Activated CD4-positive, alpha-beta T cell treated with anti-CD3 and anti-CD28 coated beads for 24 hours (primary cell): Measurements from ENCODE around the gene VPS26C.
"Not testable (repeated sequence)": the region's sequence is repeated elsewhere in the genome, so short reads cannot be mapped to it uniquely, and the experiment has no call there.

Experiments used
- DNase-seq, 2 donors: peaks; one replicate each; pipeline ENCODE4 v3.0.0-alpha.2; 2020; ENCODE audit warnings: low read depth in 2 of 2

The VPS26C gene

DNA sequence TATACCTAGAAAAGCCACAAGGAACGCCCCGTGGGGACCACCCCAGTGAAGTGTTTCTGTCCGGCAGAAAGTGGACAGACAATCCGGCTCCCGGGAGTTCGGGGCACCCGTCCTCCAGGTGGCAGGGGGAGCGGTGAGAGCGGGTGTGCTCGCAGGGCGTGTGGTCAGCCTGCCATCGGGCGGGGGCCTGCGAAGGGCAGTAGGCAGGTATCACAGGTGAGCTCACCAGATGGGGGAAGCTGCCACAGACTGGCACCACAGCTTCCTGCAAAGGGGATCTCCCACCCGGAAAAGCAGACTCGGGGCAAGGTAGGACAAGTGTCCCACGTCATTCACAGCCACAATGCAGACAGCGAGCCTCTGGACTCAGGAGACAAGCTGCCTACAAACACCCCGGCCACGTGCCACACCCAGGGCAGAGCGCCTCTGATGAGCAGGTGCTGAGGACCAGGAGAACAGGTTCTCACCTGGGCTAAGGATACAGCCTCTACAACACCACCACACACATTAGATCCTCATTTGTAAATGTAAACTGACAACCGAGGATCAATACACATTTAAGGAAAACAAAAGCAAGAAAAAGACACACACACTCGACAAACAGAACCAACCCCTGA is 36.4 kb downstream of the VPS26C start:
- DNase-seq: no peak

DNA sequence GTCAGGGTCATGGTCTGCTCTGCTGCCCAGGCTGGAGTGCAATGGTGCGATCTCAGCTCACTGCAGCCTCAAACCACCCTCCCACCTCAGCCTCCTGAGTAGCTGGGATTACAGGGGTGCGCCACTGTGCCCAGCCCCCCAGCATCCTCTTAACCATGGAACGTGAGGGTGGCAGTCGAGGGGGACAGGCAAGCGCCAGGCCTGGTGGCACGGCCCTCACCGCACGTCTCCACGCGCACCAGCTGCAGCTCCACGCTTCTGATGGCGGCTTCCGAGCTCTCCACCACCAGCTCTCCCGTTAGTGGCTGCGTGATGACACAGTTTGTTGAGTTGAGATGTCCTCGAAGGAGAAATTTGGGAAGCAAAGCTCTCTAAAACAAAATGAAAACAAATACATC is 39.1 kb downstream of the VPS26C start:
- DNase-seq: no peak

DNA sequence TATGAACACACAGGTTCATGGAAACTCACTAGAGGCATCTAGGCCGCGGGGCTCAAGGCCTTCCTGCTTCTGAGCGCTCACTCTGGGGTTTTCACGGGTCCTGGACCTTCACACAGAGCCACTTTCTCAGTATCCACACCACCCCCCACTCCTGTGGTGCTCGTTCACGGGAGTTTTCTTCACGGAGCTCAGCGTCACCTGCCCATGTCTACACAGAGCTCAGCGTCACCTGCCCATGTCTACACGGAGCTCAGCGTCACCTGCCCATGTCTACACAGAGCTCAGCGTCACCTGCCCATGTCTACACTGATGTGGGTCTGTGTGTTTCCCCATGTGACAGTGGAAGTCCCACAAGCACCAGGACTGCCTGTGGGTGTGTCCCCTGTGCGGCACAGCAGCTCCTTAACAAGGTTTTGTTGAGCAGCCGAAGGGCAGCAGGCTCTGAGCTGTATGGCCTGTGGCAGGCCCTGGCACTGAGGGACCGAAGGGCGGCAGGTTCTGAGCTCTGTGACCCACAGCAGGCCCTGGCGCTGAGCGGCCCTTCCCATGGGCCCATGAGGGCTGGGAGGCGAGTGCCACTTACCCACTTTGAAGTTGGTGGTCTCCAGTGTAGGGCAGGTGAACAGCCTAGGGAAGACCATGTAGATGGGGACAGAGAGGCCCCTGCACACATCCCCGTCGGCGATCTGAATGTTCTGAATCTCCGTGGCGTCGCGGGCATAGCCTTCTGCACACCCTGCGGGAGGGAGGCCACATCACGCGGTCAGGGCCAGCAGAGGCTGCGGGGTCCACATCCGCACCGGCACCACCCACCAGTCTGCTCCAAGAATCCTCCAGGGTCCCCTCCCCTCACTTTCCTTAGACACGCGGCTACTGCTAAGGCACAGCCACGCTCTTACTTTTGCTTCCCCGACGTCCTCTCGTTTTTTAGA is 39.8 kb downstream of the VPS26C start:
- DNase-seq: no peak

DNA sequence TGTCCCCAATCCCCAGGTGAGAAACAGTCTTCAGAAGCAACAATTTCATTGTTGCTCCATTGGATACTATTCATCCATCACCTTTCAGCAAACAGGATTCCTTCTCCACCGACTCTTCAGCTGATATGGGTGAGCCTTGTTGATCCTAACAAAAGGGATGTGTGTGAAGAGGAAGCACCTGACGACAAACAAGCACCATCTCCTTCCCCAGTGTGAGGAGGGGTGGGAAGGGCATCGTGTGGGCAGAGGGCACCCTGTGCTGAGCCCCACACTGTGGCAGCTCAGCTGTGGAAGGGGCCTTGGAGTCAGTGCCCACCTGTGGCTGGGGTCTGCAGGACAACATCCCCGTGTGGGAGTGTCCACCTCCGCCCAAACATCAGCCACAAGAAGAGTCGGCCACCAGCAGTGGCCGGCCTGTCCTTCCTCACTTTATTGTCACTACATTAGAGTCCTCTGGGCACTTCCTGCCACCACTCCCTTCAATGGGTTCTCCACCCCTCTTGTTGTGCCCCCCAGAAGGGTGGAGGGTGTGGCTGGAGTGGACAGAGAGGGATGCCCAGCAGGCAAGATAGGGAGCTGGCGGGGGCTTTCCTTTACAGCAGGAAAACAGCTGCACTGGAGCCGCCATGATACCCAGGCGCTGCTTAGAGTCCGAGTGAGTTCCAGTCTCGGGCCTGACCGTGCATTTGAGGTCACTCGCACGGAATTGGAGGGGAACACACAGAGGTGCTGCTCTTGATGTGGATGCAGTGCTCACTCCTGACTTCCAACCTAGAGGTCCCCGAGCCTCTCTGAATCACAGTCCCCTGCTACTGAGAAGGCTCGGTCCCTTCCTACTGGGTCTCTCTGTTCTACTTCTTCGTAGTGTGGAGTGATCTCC is 40.9 kb downstream of the VPS26C start:
- no peak for DNase-seq

DNA sequence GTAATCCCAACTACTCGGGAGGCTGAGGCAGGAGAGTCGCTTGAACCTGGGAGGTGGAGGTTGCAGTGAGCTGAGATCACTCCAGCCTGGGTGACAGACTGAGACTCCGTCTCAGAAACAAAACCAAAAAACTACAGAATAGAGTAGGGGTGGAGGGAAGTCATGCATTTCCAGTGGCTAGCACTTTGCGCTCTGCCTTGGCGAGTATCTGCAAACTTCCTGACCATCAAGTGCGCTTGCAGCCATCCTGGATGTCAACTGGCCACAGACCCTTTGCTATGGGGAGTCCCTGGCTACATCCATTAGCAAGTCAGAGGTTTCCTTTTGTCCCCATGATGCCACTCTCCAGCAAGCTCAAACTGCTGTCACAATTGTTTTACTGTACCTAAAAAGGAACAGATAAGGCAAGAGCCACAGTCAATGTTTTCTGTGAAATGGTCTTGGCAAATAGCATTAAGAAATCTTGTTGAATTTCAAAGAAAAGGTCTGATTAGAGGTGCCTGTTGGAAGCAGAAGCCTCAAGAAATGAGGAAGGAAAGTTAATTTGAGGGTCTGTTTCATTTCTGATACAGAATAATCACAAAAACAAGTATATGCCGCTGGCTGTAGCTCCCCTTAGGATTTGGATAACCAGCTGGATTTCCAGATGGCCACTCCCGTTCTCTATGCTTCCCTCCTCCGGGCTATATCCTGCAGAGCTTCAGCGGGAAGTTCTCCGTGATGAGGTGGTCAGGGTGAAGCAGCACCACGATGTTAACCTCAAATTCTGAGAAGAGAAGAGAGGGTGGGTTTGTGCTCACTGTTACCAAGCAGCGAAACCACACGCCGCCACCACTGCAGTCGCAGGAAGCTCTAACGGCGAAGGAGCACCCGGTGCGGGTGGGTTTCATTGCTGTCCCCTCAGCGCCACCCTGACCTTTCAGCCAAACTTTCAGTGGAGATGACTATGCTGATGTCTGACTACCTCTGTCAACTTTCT is 42.0 kb downstream of the VPS26C start:
- DNase-seq: peak in 1 of 2 donors; percentile 36

DNA sequence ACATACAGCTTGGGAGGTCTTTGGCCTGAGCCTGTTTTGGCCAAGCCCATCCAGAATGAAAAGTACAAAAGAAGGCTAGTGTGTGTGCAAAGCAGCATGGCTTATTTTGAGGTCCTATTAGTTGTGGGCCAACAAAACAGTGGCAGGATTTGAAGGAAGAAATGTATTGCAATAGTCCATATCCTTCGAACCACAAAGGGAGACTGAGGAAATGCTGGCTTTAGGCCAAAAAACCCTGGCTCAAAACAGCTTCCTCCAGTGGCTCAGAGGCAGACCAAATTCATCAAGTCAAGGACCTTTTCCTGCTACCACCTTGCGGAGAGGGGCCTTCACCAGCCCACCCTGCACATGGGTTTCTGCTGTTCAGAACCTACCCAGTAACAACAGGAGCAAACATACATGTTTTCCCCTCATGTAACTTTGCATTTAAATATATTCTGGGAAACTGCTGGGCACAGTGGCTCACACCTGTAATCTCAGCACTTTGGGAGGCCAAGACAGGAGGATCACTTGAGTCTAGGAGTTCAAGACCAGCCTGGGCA is 43.3 kb downstream of the VPS26C start:
- no peak for DNase-seq

DNA sequence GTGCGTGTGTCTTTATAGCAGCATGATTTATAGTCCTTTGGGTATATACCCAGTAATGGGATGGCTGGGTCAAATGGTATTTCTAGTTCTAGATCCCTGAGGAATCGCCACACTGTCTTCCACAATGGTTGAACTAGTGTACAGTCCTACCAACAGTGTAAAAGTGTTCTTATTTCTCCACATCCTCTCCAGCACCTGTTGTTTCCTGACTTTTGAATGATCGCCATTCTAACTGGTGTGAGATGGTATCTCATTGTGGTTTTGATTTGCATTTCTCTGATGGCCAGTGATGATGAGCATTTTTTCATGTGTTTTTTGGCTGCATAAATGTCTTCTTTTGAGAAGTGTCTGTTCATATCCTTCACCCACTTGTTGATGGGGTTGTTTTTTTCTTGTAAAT is 44.9 kb downstream of the VPS26C start:
- DNase-seq: not testable (repeated sequence)

DNA sequence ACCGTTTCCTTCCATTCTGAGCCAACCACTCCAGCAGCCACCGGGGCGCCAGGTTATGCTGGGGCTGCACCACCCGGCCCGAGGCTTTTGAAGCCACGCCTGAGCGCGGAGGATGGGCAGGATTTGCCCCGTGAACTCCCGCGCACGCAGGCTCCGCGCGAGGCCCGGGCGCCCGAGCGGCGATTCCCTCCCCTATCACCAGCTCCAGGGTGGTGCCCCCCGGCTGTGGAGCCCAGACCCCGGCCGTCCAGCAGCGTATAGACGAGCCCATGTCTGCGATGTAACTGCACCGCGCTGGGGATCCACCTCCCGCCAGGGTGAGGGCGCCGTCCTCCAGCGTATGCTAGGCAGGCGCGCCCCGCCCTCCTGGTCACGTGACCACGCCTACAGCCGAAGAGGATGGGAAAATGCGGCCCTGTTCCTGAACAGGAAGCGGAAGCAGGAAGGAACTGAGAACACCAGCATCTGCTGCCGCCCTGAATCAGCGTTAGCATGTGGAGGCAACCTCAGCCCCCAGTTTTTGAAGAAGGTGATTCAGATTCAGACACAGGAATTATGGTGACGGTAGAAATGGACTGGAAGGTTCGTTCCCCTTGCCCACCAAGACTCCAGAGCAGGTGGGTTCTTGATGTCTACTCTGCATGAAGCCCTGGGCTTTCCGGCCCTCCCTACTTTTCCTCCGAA is 46.0 kb downstream of the VPS26C start:
- peak; percentile 93 to 97 for DNase-seq

DNA sequence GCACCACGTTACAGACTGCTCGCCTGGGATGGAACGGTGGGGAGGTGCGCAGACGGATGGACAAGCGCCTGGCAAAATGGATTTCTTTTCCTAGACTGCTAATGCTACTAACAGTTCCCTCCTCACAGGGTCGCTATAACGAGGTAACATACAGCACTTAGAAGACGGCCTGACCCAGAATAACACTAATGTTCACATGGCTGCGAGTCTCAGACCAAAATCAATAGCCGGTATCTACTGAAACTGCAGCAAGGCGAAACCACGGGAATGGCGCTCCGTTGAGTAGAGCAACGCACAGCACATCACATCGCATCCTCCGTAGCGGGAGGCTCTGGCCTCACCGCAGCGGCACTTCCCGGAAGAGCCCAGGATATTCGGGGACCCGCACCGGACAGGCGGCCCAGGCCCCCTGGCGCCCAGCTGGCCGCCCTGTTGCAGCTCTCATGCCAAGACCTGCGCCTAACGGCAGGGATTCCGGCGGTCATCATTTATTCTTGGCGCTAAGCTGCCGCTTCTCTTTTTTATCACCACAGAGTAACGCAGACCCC is 46.6 kb downstream of the VPS26C start:
- DNase-seq: no peak

DNA sequence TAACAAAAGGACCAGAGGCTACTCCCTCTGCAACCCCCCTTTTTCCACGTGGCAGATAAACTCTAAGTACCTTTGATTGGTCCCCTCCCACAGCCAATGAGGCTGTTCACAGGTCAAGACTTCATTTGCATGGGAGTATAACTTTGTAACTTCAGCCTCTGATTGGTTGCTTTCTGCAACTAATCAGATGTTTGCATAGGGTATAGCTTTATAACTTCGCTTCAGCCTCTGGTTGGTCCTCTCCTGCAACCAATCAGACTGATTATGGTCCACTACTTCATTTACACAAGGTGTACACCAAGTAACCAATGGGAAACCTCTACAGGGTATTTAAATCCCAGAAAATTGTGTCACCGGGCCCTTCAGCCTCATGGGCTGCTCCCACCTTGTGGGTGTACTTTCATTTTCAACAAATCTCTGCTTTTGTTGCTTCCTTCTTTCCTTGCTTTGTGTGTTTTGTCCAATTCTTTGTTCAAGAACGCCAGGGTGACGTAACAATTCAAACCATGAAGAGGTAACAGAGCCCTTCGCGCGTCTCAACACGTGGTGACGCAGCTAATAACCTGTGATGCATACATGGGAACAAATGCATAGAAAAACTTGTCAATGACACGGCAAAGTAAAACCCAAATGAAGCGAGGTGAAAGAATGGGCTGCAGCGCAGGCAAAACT is 47.2 kb downstream of the VPS26C start:
- DNase-seq: no peak

DNA sequence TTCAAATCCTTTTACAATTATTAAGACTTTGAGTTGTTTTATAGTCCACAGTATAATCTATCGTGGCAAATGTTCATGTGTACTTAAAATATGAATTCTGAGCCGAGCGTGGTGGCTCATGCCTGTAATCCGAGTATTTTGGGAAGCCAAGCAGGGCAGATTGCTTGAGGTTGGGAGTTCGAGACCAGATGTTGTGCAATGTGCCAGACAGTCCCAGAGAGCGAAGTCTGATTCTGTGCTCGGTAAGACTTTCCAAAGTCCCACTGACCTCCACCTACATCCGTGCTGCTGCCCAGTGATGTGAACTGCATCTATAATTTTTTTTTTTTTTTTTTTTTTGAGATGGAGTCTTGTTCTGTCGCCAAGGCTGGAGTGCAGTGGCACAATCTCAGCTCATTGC is 52.2 kb downstream of the VPS26C start:
- no peak for DNase-seq

DNA sequence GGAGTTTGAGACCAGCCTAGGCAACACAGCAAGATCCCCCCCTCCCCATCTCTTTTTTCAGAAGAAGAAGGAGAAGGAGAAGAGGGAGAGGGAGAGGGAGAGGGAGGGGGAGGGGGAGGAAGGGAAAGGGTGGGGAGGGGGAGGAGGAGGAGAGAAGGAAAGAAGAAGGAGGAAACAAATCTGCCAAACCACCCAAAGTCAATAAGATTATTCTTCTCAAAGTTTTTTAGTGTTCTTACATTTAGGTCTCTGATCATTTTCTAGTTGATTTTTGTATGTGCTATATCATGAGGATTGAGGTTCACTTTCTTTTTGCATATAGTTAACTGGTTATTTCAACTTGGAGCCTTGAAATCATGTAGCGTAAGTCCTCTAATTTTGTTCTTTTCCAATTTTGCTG is 56.3 kb downstream of the VPS26C start:
- no peak for DNase-seq

DNA sequence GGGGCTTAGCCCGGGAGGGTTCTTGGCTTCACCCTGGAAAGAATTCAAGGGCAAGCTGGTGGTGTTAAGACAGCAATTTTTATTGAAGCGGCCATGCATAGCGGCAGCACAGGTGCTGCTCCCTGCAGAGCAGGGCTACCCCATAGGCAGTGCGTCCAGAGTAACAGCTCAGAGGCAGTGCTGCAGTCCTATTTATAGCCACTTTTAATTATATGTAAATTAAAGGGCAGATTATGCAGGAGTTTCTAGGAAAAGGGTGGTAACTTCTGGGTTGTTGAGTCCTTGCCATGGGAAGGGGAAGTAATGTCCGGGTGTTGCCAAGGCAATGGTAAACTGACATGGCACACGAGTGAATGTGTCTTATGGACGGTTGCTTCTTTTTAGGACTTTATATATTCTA is 57.0 kb downstream of the VPS26C start:
- no peak for DNase-seq

DNA sequence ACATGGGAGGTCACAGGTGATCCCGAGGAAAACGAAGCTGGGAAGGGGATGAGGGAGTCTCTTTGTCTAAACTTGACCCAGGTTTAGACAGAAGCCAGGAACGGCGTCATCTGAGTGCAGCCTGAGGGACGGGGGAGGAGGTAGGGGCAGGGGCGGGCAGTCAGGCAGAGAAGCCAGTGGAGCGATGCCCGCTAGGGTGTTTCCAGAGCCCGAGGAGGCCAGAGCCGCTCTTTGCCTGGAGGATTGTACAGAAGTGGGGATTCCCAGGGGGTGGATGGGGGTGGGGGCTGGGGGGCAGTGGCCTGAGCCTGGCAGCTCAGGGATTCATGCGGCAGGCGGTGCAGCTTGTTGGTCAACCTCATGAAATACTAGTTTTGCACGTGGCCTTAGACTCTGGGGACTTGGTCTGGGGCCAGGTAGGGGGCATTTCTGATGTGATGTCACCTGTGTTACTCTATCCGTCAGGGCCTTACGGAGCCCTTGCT is 58.4 kb downstream of the VPS26C start:
- no peak for DNase-seq

DNA sequence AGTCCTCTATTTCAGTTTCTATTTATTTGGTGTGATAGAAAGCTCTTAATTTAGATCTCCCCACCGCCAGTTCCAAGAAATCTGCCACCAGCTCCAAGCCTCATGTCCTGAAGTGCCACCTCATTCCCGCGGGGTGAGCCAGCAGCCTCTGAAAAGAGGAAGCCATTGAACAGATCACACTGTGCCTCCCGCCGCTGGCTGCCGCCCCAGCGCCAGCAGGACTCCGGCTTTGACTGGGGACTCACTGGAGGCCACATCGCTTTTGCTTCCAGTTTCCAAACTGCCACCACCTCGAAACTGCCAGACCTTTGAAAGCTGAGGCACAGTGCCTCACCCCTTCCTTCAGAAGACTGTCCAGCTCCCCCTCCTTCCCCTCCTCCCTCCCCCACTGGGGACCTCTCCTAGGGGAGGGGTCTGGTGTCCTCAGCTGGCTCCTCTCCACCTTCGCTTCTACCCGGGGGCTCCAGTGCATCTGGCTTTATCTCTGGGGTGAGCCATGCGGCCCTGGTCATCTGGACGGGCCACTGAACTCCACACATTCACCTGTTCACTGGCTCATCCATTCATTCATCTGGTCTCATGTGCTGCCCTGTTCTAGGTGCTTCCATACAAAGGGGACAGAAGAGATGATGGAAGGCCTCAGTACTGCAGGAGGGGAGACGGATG is 58.9 kb downstream of the VPS26C start:
- DNase-seq: no peak

DNA sequence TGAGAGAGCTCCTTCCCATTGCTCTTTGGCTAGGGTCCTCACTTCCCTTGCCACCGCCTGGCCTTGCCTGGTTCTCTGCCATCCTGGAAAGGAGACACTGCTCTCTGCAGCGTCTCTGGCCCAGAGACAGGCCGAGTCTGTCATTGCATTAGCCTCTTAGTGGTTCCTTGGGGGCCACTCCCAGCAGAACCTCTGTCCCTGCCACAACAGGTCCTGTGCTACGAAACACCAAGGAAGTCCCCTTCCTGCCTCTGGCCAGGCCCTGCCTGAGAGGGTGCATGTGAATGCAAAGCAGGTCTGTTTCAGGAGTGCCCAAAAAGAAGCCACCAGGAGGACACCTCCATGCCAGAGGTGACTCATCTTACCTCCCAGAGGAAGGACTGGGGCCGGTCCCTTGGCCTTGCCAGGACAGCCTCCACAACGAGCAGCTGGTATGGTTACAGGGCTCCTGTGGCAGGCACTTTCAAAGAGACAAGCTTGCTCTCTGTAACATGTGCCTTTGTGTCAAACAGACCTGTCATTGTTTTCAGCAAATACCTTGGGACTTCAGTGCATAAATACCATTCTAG is 59.6 kb downstream of the VPS26C start:
- DNase-seq: no peak

DNA sequence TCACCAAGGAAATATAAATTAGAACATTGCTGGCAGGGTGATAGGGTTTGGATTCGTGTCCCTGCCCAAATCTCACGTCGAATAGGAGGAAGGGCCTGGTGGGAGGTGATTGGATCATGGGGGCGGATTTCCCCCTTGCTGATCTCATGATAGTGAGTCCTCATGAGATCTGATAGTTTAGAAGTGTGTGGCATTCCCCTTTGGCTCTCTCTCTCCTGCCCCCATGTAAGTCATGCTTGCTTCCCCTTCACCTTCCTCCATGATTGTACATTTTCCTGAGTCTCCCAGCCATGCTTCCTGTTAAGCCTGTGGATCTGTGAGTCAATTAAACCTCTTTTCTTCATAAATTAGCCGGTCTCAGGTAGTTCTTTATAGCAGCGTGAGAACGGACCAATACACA is 60.6 kb downstream of the VPS26C start:
- no peak for DNase-seq

DNA sequence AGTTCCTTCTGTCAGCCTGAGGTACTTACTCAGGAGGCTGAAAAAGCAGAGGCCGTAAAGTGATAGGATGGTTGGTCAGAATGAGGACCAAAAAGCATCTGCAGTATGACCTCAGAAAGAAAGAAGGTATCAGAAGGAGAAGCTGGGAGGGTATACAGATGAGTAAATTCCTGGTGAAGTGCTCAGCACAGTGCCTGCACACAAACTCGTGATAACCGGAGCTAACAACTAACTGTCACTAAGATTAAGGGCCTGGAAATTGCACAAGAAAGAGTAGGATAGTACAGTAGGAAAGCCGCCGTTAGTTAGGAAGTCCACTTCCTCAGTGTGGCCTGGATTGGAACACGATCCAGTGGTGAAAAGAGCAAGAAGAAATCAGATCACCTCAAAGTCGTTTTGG is 62.6 kb downstream of the VPS26C start:
- no peak for DNase-seq
